ENCODE measurements around the gene IMMP2L. TPM values are rescaled to one million over a fixed set of nuclear protein-coding genes. Genes with fewer than 3 reads are reported as not detected.

Gene IMMP2L
- total RNA-seq, 4 donors from 2014 or later = 19.0 to 37.2 (median 21.3) TPM

- no peak for TF ChIP-seq CTCF (IDR thresholded peaks at IDR 0.05; ENCODE audit: low read depth)
These were observed 34.0 kb downstream of the IMMP2L start for GRCh38 chr7:111528331-111528730.

DNA sequence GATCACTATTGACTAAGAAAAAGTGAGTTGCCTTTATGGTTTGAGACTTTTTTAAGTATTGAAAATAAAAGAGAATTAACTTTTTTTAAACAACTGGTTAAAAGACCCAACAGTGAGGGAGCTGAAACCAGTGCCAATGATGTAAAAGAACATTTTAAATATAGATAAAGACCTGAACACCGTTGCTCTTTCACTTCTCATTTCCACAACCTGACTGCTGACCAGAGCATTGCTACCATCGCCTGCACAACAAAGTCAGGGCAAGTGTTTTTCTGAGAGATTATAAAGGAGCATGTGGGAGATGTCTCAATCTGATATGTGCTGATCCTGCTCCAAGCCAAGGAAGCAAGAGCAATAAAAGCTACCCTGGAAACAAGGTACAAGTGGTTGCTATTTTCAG, 34.7 kb downstream of the IMMP2L start:
- no peak for TF ChIP-seq CTCF (IDR thresholded peaks at IDR 0.05; ENCODE audit: low read depth)

DNA sequence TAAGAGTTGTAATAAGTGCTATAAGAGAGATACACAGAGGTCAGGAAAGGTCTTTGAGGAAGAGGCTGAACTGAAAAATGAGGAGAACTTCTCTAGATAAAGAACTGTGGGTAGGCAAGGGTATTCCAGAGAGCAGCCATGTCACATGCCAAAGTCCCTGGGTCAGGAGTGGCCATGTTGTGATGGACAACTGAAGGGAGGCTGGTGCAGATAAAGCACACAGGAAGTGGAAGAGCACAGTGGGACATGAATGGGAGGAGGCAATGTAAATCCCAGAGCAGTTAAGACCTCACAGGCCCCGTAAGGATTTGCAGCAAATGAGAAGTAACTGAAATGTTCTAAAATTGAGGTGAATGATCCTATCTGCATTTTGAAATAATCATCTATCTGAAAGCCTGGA, 37.2 kb downstream of the IMMP2L start:
- no peak for TF ChIP-seq CTCF (IDR thresholded peaks at IDR 0.05; ENCODE audit: low read depth)

- no peak for TF ChIP-seq CTCF (IDR thresholded peaks at IDR 0.05; ENCODE audit: low read depth)
These were observed 40.6 kb downstream of the IMMP2L start for GRCh38 chr7:111521660-111522059.

- no peak for TF ChIP-seq CTCF (IDR thresholded peaks at IDR 0.05; ENCODE audit: low read depth)
These were observed 44.0 kb downstream of the IMMP2L start for GRCh38 chr7:111518264-111518663.

GRCh38 chr7:111517549-111517951, 44.7 kb downstream of the IMMP2L start:
- no peak for TF ChIP-seq CTCF (IDR thresholded peaks at IDR 0.05; ENCODE audit: low read depth)

DNA sequence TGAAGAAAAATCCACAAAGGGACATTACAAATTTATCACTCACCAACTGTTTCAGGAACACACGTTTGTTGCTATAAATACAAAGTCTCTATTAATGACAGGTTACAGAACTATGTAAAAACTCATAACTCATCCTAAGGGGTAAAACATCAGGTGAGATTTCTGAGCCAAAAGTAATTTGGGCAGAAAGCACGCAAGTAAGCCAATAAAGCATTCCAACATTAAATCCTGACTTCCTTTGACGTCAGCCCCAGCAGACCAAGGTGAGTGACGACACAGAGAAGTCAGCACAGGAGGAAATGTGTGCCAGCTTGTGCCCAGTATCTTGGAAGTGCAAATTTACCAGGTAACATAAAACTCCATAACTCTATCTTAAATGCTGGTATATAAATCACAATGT, 45.7 kb downstream of the IMMP2L start:
- TF ChIP-seq CTCF (IDR thresholded peaks at IDR 0.05; ENCODE audit: low read depth) = no peak

All from subcutaneous adipose tissue (tissue), 4 donors.